Renal cortex interstitium (tissue), 11 donors: Measurements from ENCODE around the gene STX4. TPM values are rescaled to one million over a fixed set of nuclear protein-coding genes. Genes with fewer than 3 reads are reported as not detected.
A peak's percentile ranks its signal among the peaks of the same experiment; 100 is the strongest.
"Not testable (repeated sequence)": the region's sequence is repeated elsewhere in the genome, so short reads cannot be mapped to it uniquely, and the experiment has no call there.

Experiments used
- DNase-seq, 11 donors: peaks; one replicate each; pipeline ENCODE4 v3.0.0-alpha.2; 2013; ENCODE audit warnings: low read depth in 9 of 11, low spot score in 4 of 11; ENCODE audit errors: extremely low read depth in 1 of 11
- polyA plus RNA-seq, 3 donors: library from polyadenylated mRNA; unstranded; fragments of 120-200 nt; gene quantifications; one replicate each; pipeline ENCODE4 v1.2.1, GENCODE V29; 2013; ENCODE audit not compliant: insufficient read length in 3 of 3

STX4 gene
- polyA plus RNA-seq, 3 donors = 32.8 to 46.2 (median 39.5) TPM

DNA sequence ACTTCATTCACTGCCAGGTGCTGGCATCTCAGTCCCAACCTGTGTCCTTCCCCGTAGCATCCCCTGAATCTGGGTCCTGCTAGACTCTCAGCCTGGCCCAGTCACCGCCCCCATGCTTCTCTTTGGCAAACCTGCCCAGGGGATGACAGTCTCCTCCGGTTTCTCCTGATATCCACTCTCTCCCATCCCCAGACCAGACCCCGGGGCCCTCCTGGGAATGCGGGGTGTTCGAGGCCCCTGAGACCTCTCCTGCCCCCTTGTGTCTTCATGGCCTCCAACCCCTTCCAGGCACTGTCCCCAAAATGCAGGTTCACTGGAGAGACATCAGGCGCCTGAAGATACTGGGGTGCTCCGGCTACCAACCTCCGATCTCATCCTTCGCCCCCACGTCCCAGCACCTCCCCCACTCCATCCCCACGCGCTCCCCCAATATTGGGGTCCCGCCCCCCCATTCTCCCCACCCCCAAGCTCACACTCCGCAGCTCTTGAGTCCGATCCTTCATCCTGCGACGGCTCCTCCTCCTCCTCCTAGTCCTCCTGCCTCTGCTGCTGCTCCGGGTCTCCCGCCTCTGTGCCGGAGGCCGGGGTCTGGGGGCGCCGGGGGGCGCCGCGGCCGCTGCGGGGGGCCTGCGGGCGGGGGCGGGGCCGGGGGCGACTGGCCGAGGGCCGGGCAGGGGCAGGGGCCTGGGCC, 23.3 kb upstream of the STX4 start:
- no peak for DNase-seq

DNA sequence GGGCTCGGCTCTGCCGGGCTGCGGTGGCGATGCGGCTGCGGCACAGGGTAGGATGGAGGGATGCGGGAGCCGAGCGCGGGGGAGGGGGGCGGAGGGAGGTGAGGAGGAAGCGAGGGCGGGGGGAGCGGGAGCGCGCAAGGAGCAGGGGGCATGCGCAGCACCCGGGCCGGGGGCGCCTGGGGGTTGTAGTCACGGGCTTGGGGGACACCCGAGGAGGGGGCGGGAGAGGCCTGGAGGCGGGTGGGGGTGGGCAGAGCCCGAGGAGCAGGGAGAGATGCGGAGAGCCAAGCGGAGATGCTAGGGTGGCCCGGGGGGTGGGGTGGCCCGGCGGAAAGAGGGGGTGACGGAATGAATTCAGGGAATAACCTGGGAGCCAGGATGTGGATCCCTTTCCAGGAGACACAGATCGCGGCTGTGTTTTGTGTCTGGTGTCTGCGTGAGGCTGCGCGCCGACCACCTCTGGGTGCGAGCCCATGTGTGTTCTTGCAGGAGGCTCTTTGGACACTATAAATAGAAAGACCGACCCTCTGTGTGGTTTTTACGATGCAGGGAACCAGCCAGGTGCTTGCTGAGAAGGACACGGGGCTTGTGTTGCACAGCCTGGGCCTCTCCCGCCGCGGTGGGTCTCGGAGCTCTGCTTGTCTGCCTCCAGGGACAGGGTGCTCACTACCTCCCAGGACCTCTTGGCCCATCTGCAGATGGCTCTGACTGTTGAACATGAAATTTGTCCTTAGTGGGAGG, 22.6 kb upstream of the STX4 start, which contains the start of gene STX1B:
Gene STX1B, minus strand, starts transcription at position 54 of the 741 bp plus-strand sequence. CDS start 242 bp downstream, outside the sequence.
- DNase-seq = peak in 1 of 11 donors; percentile 33

DNA sequence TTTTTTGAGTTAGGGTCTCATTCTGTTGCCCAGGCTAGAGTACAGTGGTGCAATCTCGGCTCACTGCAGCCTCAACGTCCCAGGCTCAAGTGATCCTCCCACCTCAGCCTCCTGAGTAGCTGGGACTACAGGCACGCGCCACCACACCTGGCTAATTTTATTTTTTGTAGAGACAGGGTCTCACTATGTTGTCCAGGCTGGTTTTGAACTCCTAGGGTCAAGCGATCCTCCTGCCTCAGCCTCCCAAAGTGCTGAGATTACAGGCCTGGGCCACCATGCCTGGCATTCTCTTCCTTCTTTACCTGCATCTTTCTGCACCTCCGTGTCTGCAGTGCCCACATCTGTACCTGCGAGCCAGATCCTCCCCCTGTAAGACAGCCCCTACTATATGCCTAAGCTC, 21.5 kb upstream of the STX4 start:
- DNase-seq = not testable (repeated sequence)

DNA sequence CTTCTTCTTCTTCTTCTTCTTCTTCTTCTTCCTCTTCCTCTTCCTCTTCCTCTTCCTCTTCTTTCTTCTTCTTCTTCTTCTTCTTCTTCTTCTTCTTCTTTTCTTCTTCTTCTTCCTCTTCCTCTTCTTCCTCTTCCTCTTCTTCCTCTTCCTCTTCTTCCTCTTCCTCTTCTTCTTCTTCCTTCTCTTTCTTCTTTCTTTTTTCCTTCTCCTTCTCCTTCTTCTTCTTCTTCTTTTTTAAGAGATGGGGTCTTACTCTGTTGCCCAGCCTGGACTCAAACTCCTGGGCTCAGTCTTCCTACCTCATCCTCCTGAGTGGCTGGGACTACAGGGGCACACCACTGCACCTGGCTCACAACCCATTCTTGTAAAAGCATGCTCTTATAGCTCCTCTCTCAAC, 20.1 kb upstream of the STX4 start:
- not testable (repeated sequence) for DNase-seq

DNA sequence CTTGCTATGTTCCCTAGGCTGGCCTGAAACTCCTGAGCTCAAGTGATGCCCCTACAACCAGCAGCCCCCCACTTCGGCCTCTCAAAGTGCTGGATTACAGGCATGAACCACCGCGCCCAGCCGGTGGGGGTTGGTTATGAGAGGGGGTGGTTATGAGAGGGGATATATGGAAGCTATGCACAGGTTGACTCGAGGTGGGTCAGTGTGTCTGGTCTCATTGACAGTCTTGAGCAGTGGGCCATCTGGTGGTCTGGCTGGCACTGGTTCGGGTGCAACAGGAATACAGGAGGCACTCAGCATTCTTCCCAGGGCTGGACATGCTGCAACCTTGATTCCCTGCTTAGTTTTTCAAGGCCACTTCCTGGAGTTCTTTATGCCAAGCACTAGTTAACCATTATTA, 17.3 kb upstream of the STX4 start:
- no peak for DNase-seq

DNA sequence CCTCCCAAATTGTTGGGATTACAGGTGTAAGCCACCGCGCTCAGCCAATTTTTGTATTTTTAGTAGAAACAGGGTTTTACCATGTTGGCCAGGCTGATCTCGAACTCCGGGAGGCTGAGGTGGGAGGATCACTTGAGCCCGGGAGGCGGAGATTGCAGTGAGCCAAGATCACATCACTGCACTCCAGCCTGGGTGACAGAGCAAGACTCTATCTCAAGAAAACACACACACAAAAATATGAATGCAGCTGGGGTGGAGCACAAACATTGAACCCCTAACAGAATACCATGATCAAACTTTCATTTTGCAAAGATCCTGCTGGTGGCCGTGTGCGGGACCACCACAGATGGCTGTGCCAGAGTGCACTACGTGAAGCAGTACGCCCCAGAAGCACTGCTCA, 15.6 kb upstream of the STX4 start:
- DNase-seq = not testable (repeated sequence)

DNA sequence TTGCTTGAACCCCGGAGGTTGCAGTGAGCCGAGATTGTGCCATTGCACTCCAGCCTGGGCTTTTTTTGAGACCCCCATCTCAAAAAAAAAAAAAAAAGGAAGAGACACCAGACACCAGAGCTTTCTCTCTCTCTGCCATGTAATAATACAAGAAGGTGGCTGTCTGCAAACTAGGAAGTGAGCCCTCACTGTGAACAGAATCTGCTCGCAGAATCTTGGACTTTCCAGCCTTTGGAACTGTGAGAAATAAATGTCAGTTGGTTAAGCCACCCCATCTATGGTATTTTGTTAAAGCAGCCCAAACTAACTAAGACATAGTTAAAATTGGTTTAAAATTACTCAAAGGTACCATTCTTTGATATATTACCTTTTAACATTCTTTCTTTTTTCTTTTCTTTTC, 12.8 kb upstream of the STX4 start:
- DNase-seq = no peak

DNA sequence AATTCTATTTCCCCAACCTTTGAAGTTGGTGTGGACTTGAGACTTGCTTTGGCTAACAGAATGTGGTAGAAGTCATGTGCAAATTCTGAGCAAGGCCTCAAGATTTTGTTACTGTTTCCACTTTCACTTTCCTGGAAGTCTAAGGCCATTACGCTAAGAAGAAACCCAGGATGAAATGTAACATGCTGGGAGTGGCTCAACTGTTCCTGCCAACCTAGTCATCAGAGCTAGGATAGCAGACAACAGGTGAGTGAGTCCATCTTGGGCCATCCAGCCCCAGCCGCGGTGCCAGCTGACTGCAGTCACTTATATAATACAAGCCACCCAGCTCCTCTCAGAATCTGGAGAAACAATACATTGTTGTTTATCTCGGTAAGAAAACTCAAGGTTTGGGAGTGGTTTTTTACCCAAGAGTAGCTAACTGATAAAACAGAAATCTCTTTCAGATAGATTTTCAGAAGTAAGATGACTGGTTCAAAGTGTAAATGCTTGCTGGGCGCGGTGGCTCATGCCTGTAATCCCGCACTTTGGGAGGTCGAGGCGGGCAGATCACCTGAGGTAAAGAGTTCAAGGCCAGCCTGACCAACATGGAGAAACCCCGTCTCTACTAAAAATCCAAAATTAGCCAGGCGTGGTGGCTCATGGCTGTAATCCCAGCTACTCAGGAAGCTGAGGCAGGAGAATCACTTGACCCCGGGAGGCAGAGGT, 10.7 kb upstream of the STX4 start:
- DNase-seq = no peak

DNA sequence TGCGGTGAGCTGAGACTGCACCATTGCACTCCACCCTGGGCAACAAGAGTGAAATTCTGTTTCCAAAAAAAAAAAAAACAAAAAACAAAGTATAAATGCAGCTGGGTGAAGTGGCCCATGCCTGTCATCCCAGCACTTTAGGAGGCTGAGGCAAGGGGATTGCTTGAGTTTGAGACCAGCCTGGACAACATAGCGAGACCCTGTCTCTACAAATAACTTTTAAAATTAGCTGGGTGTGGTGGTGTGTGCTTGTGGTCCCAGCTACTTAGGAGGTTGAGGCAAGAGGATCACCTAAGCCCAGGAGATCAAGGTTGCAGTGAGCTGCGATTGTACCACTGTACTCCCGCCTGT, 10.1 kb upstream of the STX4 start:
- DNase-seq = no peak

DNA sequence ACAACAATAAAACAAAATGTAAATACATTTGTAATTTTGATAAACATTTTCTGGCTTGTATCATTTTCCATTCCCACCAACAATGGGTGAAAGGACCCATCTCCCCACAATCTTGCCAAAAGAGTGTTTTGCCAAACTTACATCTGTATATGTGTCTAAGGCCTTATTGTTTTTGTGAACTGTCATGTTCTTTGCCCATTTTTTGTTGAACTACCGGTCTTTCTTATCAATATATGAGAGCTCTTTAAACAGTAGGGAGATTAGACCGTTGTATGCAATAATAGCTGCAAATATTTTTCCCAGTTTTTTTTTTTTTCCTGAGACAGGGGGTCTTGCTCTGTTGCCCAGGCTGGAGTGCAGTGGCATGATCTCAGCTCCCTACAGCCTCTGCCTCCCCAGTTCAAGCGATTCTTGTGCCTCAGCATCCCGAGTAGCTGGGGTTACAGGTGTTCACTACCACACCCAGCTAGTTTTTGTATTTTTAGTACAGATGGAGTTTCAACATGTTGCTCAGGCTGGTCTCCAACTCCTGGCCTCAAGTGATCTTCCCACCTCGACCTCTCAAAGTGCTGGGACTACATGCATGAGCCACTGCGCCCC, 9.6 kb upstream of the STX4 start:
- DNase-seq = no peak

DNA sequence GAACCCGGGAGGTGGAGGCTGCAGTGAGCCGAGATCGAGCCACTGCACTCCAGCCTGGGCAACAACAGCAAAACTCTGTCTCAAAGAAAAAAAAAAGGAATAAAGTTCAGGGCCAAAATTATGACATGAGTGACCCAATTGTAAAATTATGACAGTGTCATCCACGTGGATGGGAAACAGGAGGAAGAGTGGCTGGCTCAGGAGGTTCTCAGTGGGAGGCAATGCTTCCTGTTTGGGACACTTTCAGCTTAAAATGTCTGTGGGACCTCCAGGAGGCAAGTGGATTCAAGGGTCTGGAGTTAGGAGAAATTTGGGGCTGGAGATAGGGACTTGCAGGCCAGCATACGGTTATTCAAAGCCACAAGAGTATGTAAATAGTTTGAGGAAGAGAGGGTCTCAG, 8.0 kb upstream of the STX4 start:
- no peak for DNase-seq

DNA sequence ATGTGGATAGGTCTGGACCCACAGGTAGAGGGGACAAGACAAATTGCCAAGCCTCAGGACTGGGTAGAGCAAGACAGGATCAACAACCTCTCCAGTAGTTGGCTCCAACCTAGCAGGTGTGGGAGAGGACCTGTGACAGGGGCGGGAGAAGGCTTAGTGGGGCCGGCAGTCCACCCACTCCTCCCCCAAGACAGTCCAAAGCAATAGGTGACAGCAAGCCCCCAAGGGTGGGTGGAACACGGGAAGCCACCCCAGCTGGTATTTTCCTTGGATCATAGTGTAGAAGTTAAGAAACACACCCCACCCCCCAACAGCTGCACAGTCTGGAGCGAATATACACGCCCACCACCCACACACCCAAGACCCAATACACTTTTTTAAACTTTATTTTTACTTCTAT, 4.1 kb upstream of the STX4 start:
- no peak for DNase-seq

DNA sequence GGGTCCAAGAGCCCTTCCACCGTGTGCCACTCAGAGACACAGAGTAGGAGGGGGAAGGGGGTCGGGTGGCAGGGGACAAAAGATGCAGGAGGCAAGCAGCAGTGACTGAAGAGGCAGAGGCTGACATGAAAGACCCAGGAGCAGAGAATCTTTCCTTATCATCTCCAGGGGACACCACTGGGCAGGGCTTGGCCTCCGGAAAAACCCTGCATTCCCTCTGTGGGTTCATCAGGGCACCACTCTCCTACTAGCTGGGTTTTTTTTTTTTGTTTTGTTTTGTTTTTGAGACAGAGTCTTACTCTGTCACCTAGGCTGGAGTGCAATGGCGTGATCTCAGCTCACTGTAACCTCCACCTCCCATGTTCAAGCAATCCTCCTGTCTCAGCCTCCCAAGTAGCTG, 2.1 kb upstream of the STX4 start:
- no peak for DNase-seq

DNA sequence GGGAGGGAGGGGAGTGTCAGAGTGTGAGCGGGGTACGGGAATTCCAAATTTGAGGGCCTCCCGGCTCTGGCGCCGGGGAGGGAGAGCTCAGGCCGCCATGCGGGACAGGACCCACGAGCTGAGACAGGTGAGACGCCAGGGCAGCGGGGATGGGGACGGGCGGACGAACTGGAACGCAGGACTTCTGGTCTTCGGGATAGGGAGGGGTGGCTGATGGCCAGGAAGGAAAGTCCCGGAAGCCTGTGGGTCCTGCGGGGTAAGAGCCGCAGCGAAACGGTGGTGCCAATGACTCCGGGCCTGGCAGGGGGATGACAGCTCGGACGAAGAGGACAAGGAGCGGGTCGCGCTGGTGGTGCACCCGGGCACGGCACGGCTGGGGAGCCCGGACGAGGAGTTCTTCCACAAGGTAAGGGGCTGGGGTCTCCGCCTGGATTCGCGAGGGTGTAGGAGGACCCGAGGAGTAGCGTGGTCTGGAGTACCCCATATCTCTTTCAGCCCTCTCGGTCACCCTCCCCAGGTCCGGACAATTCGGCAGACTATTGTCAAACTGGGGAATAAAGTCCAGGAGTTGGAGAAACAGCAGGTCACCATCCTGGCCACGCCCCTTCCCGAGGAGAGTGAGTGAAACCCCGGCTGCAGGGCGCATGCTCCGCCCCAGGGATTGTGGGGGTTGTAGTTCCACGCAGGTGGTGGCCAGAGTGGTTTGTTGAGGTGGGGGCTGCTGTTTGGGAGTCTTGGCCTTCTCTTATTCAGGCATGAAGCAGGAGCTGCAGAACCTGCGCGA, 543 bp downstream of the STX4 start:
- peak in 8 of 11 donors; percentile 61 to 83 (median 70) for DNase-seq

DNA sequence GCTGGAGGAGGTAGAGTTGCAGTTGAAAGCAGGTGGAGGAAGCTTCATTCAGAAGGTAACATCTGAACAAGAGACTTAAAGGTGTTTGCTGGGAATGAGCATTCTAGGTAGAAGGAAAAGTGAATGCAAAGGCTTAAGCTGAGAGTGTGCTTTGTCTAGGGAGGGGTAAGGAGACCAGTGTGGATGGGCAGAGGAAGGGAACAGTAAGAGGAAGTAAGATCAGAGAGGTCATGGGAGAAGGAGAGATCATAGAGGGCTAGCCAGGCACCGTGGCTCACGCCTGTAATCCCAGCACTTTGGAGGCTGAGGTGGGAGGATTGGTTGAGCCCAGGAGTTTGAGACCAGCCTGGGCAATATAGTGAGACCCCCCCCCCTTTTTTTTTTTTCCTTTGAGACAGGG, 3.3 kb downstream of the STX4 start:
- DNase-seq = no peak

DNA sequence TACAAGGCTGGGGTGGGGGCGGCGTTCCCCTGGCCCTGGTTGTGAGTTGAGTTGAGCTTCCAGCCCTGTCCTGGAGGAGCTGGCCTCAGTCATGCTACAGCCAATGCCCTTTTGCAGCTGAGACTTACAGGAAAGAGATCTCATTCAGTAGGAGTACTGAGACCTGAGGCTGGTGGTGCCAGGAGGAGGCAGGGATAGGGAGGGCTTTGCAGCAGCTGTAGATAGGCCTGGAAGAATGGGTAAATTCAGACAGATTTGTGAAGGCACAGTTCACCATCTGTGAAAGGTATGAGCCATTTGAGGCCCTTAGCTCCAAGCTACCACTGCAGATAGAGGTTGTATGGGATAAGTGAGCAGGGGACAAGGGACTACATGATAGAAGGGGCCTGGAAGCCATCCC, 5.6 kb downstream of the STX4 start:
- no peak for DNase-seq

DNA sequence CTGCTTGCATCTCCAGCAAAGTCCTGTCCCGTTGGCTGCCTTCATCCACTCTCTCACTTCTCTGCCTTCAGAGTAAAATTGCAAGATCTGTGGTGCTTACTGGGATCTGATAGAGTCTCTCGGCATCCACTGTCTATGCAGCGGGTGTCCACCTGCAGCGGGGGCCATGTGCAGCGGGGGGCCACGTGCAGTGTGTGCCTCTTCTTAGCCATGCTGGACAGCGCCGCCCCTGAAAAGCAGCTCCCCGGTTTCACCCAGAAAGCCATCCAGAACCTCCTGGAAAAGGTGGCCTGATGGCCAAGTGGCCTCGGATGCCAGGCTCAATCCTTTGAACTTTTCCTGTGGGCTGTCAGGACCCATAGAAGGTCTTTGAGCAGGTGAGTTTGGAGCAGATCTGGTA, 9.5 kb downstream of the STX4 start:
- DNase-seq = no peak

DNA sequence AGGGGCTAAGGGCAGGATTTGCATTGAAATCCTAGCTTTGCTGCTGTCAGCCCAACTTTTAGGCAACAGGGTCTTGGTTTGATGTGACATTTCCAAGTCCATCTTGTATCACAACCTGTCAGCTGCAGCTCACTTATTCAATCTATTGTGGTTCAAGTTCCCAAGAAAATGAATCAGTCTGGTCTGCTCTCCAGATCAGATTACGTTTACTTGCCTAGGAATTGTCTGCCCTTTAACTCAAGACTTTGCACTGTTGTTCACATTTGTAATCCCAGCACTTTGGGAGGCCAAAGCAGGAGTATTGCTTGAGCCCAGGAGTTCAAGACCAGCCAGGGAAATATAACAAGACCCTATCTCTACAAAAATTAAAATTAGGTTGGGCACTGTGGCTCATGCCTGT, 10.0 kb downstream of the STX4 start:
- DNase-seq = no peak

DNA sequence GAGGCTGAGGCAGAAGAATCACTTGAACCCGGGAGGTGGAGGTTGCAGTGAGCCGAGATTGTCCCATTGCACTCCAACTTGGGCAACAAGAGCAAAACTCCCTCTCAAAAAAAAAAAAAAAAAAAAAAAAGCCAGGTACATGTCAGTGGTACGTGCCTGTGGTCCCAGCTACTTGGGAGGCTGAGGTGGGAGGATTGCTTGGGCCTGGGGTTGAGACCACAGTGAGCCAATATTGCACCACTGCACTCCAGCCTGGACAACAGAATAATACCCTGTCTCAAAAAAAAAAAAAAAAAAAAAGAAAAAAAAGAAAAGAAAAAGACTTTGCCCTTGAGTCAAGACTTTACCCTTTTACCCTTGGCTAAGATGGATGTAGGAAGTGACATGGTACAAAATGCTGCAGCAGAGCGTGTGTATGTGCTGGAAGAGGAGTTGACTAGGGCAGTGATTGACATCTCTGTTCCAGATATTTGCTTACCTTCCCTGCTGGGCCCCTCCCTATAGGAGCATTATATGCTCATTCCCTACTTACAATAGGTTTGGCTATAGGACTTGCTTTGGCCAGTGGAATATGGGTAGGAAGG, 10.6 kb downstream of the STX4 start:
- no peak for DNase-seq
